Endothelial cell of umbilical vein (primary cell): ENCODE measurements around the gene RANBP3L. TPM values are rescaled to one million over a fixed set of nuclear protein-coding genes. Genes with fewer than 3 reads are reported as not detected.
"Not testable (repeated sequence)": the region's sequence is repeated elsewhere in the genome, so short reads cannot be mapped to it uniquely, and the experiment has no call there.

Experiments
- BruUV-seq: library from RNA; stranded (reverse); fragments of 400-500 nt; replicated peaks from 2 replicates; lab custom pipeline; 2021; lab: Mats Ljungman, UMichigan
- CTCF ChIA-PET: fragments of 300-600, 350-600 bp; sonication (Branson Sonifier 250); formaldehyde crosslinking; loops from one replicate; lab custom pipeline; 2021; ENCODE audit warnings: antibody characterized with exemption, inconsistent platforms; lab: Charles Lee
- POLR2A ChIA-PET: fragments of 300-600, 350-600 bp; sonication (Branson Sonifier 250); formaldehyde crosslinking; loops from one replicate; lab custom pipeline; 2021; ENCODE audit warnings: antibody characterized with exemption, inconsistent platforms; lab: Charles Lee
- DNase-seq: peaks from one replicate; pipeline ENCODE4 v3.0.0-alpha.2; 2011; ENCODE audit warnings: low read depth, low spot score
- FAIRE-seq: peaks from 2 replicates; lab custom pipeline; 2011; peaks lifted over from hg19 to GRCh38; lab: Jason Lieb, UNC
- H2AFZ ChIP-seq: 2 replicates; pipeline ENCODE4 v1.6.0; 2012; ENCODE audit warnings: low read depth, low read length, control low read depth, inconsistent platforms
- H3K27ac ChIP-seq: 2 replicates; pipeline ENCODE4 v1.5.1; 2011; ENCODE audit warnings: low read depth, mild to moderate bottlenecking, control low read depth, low read length, moderate library complexity; ENCODE audit not compliant: insufficient read depth
- H3K27me3 ChIP-seq, 2 experiments: 2 replicates each; pipeline versions ENCODE4 v1.6.0 to v1.6.1; 2011; ENCODE audit warnings: low read length in 2 of 2, mixed read lengths in 1 of 2; ENCODE audit not compliant: control insufficient read depth in 2 of 2, insufficient read depth in 2 of 2
- H3K36me3 ChIP-seq, 2 experiments: 2 replicates in 1 of 2; 3 replicates in 1 of 2; pipeline ENCODE4 v1.5.1; 2011; ENCODE audit warnings: low read length in 2 of 2, mild to moderate bottlenecking in 1 of 2, moderate library complexity in 1 of 2; ENCODE audit not compliant: control insufficient read depth in 2 of 2, insufficient read depth in 2 of 2; ENCODE audit errors: extremely low read depth in 1 of 2
- H3K4me1 ChIP-seq: 3 replicates; pipeline ENCODE4 v1.5.1; 2011; ENCODE audit warnings: mild to moderate bottlenecking, low read length; ENCODE audit not compliant: control insufficient read depth, insufficient read depth; ENCODE audit errors: extremely low read depth
- H3K4me2 ChIP-seq: 2 replicates; pipeline ENCODE4 v1.6.1; 2011; ENCODE audit warnings: low read length, control low read depth, mixed read lengths; ENCODE audit not compliant: insufficient read depth
- H3K4me3 ChIP-seq, 3 experiments: fragments of 200-600 bp in 1 of 3; sonication (generic), shearing (Covaris generic) in 1 of 3; replicated peaks in 1 of 3; 2 replicates each; pipeline ENCODE4 v1.5.1; 2011 to 2016; ENCODE audit warnings: control low read depth in 3 of 3, low read length in 3 of 3, mild to moderate bottlenecking in 2 of 3, inconsistent platforms in 1 of 3, low read depth in 1 of 3, moderate library complexity in 1 of 3; ENCODE audit not compliant: insufficient read depth in 1 of 3
- H3K79me2 ChIP-seq: 2 replicates; pipeline ENCODE4 v1.6.0; 2012; ENCODE audit warnings: low read length, inconsistent platforms; ENCODE audit not compliant: control insufficient read depth, insufficient read depth
- H3K9ac ChIP-seq: replicated peaks from 2 replicates; pipeline ENCODE3; 2011; ENCODE audit warnings: low read length, control low read depth; ENCODE audit not compliant: insufficient read depth; ENCODE audit errors: extremely low read depth
- H3K9me1 ChIP-seq: replicated peaks from 3 replicates; pipeline ENCODE4 v1.6.0; 2011; ENCODE audit warnings: mild to moderate bottlenecking, low read length; ENCODE audit not compliant: control insufficient read depth, insufficient read depth; ENCODE audit errors: extremely low read depth
- H3K9me3 ChIP-seq: replicated peaks from 2 replicates; pipeline ENCODE4 v1.5.1; 2012; ENCODE audit warnings: low read length, inconsistent platforms; ENCODE audit not compliant: control insufficient read depth, insufficient read depth
- H4K20me1 ChIP-seq: replicated peaks from 2 replicates; pipeline ENCODE3; 2011; ENCODE audit warnings: mild to moderate bottlenecking, low read length; ENCODE audit not compliant: control insufficient read depth, insufficient read depth; ENCODE audit errors: extremely low read depth
- CTCF ChIP-seq, 2 donors: IDR thresholded peaks; 1 replicate in 1 of 2; 2 replicates in 1 of 2; pipeline ENCODE4 v1.5.1; 2011; ENCODE audit warnings: low read length in 2 of 2, mild to moderate bottlenecking in 2 of 2, moderate library complexity in 2 of 2, control low read depth in 1 of 2, inconsistent platforms in 1 of 2, low read depth in 1 of 2; ENCODE audit not compliant: insufficient read depth in 1 of 2; ENCODE audit errors: extremely low read depth in 1 of 2
- EZH2 ChIP-seq: IDR thresholded peaks from 2 replicates; pipeline ENCODE4 v1.6.1; 2012; ENCODE audit warnings: borderline replicate concordance, low read depth, mild to moderate bottlenecking, moderate library complexity, low read length, inconsistent platforms; ENCODE audit not compliant: severe bottlenecking
- FOS ChIP-seq: IDR thresholded peaks from 2 replicates; pipeline ENCODE4 v1.6.1; 2011; ENCODE audit warnings: mild to moderate bottlenecking, low read length, moderate library complexity, borderline replicate concordance; ENCODE audit not compliant: insufficient read depth
- GATA2 ChIP-seq: IDR thresholded peaks from 2 replicates; pipeline ENCODE4 v1.7.0; 2011; ENCODE audit warnings: low read depth, mild to moderate bottlenecking, moderate library complexity, mixed read lengths, low read length; ENCODE audit not compliant: insufficient read length, insufficient read depth
- JUN ChIP-seq: IDR thresholded peaks from 2 replicates; pipeline ENCODE4 v1.6.1; 2011; ENCODE audit warnings: borderline replicate concordance, low read depth; ENCODE audit not compliant: insufficient read length, insufficient read depth
- MYC ChIP-seq: IDR thresholded peaks from one replicate; pipeline ENCODE4 v1.6.1; 2011; ENCODE audit warnings: mild to moderate bottlenecking, low read depth, low read length
- POLR2A ChIP-seq: IDR thresholded peaks from 2 replicates; pipeline ENCODE4 v1.6.1; 2012; ENCODE audit warnings: low read depth, mild to moderate bottlenecking, control low read depth, low read length
- POLR2AphosphoS5 ChIP-seq: IDR thresholded peaks from 2 replicates; pipeline ENCODE4 v1.6.1; 2012; ENCODE audit warnings: low read depth, mild to moderate bottlenecking, control low read depth, low read length, moderate library complexity; ENCODE audit not compliant: insufficient read depth
- dilution Hi-C: fragments of 300-500 bp; cut with MboI; formaldehyde crosslinking; loops from one replicate; pipeline ENCODE4 v1.15.0; 2019; ENCODE audit warnings: low sequenced_read_pairs; ENCODE audit not compliant: extremely low pct_ligation_motif_present
- intact Hi-C: fragments of 100-400 bp; cut with micrococcal nuclease; formaldehyde crosslinking; loops from one replicate; pipeline ENCODE4 v1.10.0; 2022
- polyA plus RNA-seq, 4 experiments: library from polyadenylated mRNA; depleted of rRNA in 3 of 4; stranded (reverse) in 3 of 4; unstranded in 1 of 4; fragments of >200 nt; gene quantifications; 2 replicates each; pipeline versions ENCODE4 v1.2.1 to v1.2.3, GENCODE V29; 2011 to 2012; ENCODE audit warnings: missing spikeins in 1 of 4
- total RNA-seq: library from RNA; stranded (reverse); gene quantifications from 2 replicates; pipeline ENCODE4 v1.2.3, GENCODE V29; 2021
- TF ChIP-seq, protein P1 (sequence below): IDR thresholded peaks from 2 replicates; pipeline ENCODE4 v1.6.1; 2011; ENCODE audit not compliant: insufficient read depth, insufficient read length

Gene RANBP3L
- total and polyA plus RNA-seq, 2 donors (not counting 3 experiments of a cell fraction or from before 2014, with no cell fraction given) = not detected

- TF ChIP-seq FOS = no peak
- TF ChIP-seq, protein P1, sequence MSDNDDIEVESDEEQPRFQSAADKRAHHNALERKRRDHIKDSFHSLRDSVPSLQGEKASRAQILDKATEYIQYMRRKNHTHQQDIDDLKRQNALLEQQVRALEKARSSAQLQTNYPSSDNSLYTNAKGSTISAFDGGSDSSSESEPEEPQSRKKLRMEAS = no peak
- TF ChIP-seq EZH2 = no peak
- TF ChIP-seq POLR2A = no peak
- no peak for TF ChIP-seq CTCF (IDR thresholded peaks at IDR 0.05; ENCODE audit: extremely low read depth in 1 of 2, insufficient read depth in 1 of 2, low read depth in 1 of 2, low read length in 2 of 2)
- TF ChIP-seq MYC = no peak
- TF ChIP-seq POLR2AphosphoS5 = no peak
- no peak for TF ChIP-seq JUN
- no peak for TF ChIP-seq GATA2
- CTCF ChIA-PET = interaction anchor here (0.6 kb wide), 1 partner anchor 74 kb away, joined by 3 read pairs; no protein-coding TSS in a partner anchor
- Histone ChIP-seq H3K4me2 (no peak overlapping the region), H3K4me3 (no peak overlapping the region), H4K20me1 (no peaks in the 10 kb centered on the region), H3K27ac (no peak overlapping the region), H3K27me3 (no peaks in the 10 kb centered on the region), H2AFZ (no peak overlapping the region), H3K36me3 (no peaks in the 10 kb centered on the region), H3K4me1 (no peaks in the 10 kb centered on the region), H3K9ac (no peak overlapping the region), H3K9me3 (no peaks in the 10 kb centered on the region), H3K9me1 (no peaks in the 10 kb centered on the region), H3K79me2 (no peaks in the 10 kb centered on the region)
- DNase-seq = no peak
- FAIRE-seq = no peak
- BruUV-seq = no TSS peak
- POLR2A ChIA-PET = no interaction called here
- intact Hi-C loops = no loop called here
- dilution Hi-C loops = no loop called here
These were observed 32.6 kb upstream of the RANBP3L start for GRCh38 chr5:36334315-36334714.

DNA sequence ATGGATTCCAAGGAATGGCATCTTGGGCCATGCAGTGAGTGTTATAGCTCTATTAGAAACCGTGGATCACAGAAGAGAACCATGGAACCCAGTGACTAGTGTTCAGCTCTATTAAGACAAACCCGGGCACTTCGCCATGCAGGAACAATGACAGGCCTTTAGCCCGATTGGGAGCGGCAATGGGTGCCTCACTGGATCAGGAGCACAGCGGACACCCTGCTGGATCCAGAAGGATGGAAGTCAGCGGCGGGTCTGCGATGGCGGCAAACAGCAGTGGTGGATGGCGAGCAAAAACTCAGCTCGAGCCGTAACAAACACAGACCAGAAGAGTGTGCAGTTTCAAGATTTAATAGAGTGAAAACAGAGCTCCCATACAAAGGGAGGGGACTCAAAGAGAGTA, 31.0 kb upstream of the RANBP3L start:
- H3K9ac ChIP-seq, H3K9me3 ChIP-seq, H2AFZ ChIP-seq, intact Hi-C loops, DNase-seq, BruUV-seq, CTCF ChIA-PET, dilution Hi-C loops, FAIRE-seq, H3K27ac ChIP-seq, H3K9me1 ChIP-seq, H3K79me2 ChIP-seq, H3K4me1 ChIP-seq, H3K27me3 ChIP-seq, H4K20me1 ChIP-seq, POLR2A ChIA-PET, H3K4me2 ChIP-seq, H3K36me3 ChIP-seq, H3K4me3 ChIP-seq: not testable (repeated sequence)
